NCI-H510A treated with DMSO at 0.1 percent for 48 hours (cell line): ENCODE results near the gene CKM.
A peak's percentile ranks its signal among the peaks of the same experiment; 100 is the strongest.
"Not testable (repeated sequence)": the region's sequence is repeated elsewhere in the genome, so short reads cannot be mapped to it uniquely, and the experiment has no call there.

Experiments
- DNase-seq: peaks from one replicate; lab custom pipeline; 2025; lab: John Stamatoyannopoulos, UW

CKM gene

GRCh38 chr19:45349126-45349415, 26.4 kb upstream of the CKM start:
- no peak for DNase-seq

GRCh38 chr19:45348367-45349125, 25.9 kb upstream of the CKM start:
- DNase-seq = no peak

- DNase-seq = no peak
These were observed 25.1 kb upstream of the CKM start for GRCh38 chr19:45347570-45348366.

- no peak for DNase-seq
These were observed 23.8 kb upstream of the CKM start for GRCh38 chr19:45346449-45346848.

- DNase-seq = no peak
These were observed 22.8 kb upstream of the CKM start for GRCh38 chr19:45345506-45345860.

GRCh38 chr19:45344621-45345505, 22.2 kb upstream of the CKM start:
- no peak for DNase-seq

GRCh38 chr19:45342911-45343310, 20.2 kb upstream of the CKM start:
- no peak for DNase-seq

GRCh38 chr19:45340899-45341453, 18.3 kb upstream of the CKM start:
- no peak for DNase-seq

- no peak for DNase-seq
These were observed 17.7 kb upstream of the CKM start, which contains the start of gene KLC3 for GRCh38 chr19:45340232-45340898. Gene KLC3, plus strand, starts transcription at chr19:45340750. Its CDS starts 4,792 bp downstream, at chr19:45345542.

- no peak for DNase-seq
These were observed 17.0 kb upstream of the CKM start for GRCh38 chr19:45339629-45340028.

GRCh38 chr19:45336696-45337251, 14.1 kb upstream of the CKM start:
- DNase-seq = no peak

- DNase-seq = not testable (repeated sequence)
These were observed 12.2 kb upstream of the CKM start for GRCh38 chr19:45334881-45335280.

GRCh38 chr19:45333609-45334303, 11.1 kb upstream of the CKM start:
- DNase-seq = no peak

- DNase-seq = peak; percentile 95
These were observed 8.7 kb upstream of the CKM start for GRCh38 chr19:45331411-45331810.

- no peak for DNase-seq
These were observed 4.9 kb upstream of the CKM start for GRCh38 chr19:45327404-45328143.

- no peak for DNase-seq
These were observed 1.8 kb upstream of the CKM start for GRCh38 chr19:45324349-45324907.

GRCh38 chr19:45323671-45324081, 1.0 kb upstream of the CKM start:
- DNase-seq = no peak

- DNase-seq = no peak
These were observed 364 bp downstream of the CKM start for GRCh38 chr19:45322311-45322710.

- DNase-seq = no peak
These were observed 827 bp downstream of the CKM start for GRCh38 chr19:45321848-45322247.
